BLaER1 (cell line): ENCODE data around the gene SLC7A9.

Source experiments
- H3K27ac ChIP-seq: shearing (Covaris generic); formaldehyde crosslinking; 2 replicates; pipeline ENCODE4 v1.8.1; 2022
- H3K27me3 ChIP-seq: shearing (Covaris generic); formaldehyde crosslinking; 2 replicates; pipeline ENCODE4 v1.8.1; 2022
- H3K36me3 ChIP-seq: shearing (Covaris generic); formaldehyde crosslinking; 2 replicates; pipeline ENCODE4 v1.8.1; 2022
- H3K4me1 ChIP-seq: shearing (Covaris generic); formaldehyde crosslinking; 2 replicates; pipeline ENCODE4 v1.8.1; 2022
- H3K4me2 ChIP-seq: shearing (Covaris generic); formaldehyde crosslinking; 2 replicates; pipeline ENCODE4 v1.8.1; 2022
- H3K4me3 ChIP-seq: shearing (Covaris generic); formaldehyde crosslinking; 2 replicates; pipeline ENCODE4 v1.8.1; 2022
- H3K9ac ChIP-seq: shearing (Covaris generic); formaldehyde crosslinking; 2 replicates; pipeline ENCODE4 v1.8.1; 2022
- H3K9me3 ChIP-seq: shearing (Covaris generic); formaldehyde crosslinking; 2 replicates; pipeline ENCODE4 v1.8.1; 2022
- H4K20me1 ChIP-seq: shearing (Covaris generic); formaldehyde crosslinking; 2 replicates; pipeline ENCODE4 v1.8.1; 2022
- Cebpa-rat ChIP-seq: shearing (Covaris generic); IDR thresholded peaks from 2 replicates; pipeline ENCODE4 v1.8.1; 2022

SLC7A9 gene

GRCh38 chr19:32881766-32882165, 12.2 kb upstream of the SLC7A9 start:
- H3K9ac ChIP-seq = no peak overlapping the region
- H4K20me1 ChIP-seq = no peaks in the 10 kb centered on the region
- H3K4me2 ChIP-seq = no peak overlapping the region
- H3K4me3 ChIP-seq = no peak overlapping the region
- H3K36me3 ChIP-seq = peaks cover 25% of the 10 kb centered on the region; the same call in 1 of the 2 replicates
- H3K27ac ChIP-seq = no peak overlapping the region
- H3K4me1 ChIP-seq = no peaks in the 10 kb centered on the region
- TF ChIP-seq Cebpa-rat = no peak
- no peaks in the 10 kb centered on the region for H3K9me3 ChIP-seq
- H3K27me3 ChIP-seq = no peaks in the 10 kb centered on the region

GRCh38 chr19:32880622-32881021, 11.1 kb upstream of the SLC7A9 start:
- H4K20me1 ChIP-seq = no peaks in the 10 kb centered on the region
- no peak overlapping the region for H3K27ac ChIP-seq
- peaks cover 25% of the 10 kb centered on the region; the same call in 1 of the 2 replicates for H3K36me3 ChIP-seq
- no peak overlapping the region for H3K4me2 ChIP-seq
- no peak overlapping the region for H3K4me3 ChIP-seq
- no peaks in the 10 kb centered on the region for H3K9me3 ChIP-seq
- no peak for TF ChIP-seq Cebpa-rat
- no peak overlapping the region for H3K9ac ChIP-seq
- no peaks in the 10 kb centered on the region for H3K4me1 ChIP-seq
- H3K27me3 ChIP-seq = no peaks in the 10 kb centered on the region

- no peak for TF ChIP-seq Cebpa-rat
- Histone ChIP-seq H3K27me3 (no peaks in the 10 kb centered on the region), H3K36me3 (peaks cover 25% of the 10 kb centered on the region; the same call in 1 of the 2 replicates), H3K4me1 (no peaks in the 10 kb centered on the region), H3K4me2 (no peak overlapping the region), H3K9me3 (no peaks in the 10 kb centered on the region), H3K9ac (no peak overlapping the region), H3K4me3 (no peak overlapping the region), H4K20me1 (no peaks in the 10 kb centered on the region), H3K27ac (no peak overlapping the region)
These were observed 10.2 kb upstream of the SLC7A9 start for GRCh38 chr19:32879741-32880140.

GRCh38 chr19:32878988-32879387, 9.4 kb upstream of the SLC7A9 start:
- H3K27ac ChIP-seq = no peak overlapping the region
- H3K9me3 ChIP-seq = no peaks in the 10 kb centered on the region
- no peaks in the 10 kb centered on the region for H4K20me1 ChIP-seq
- no peak overlapping the region for H3K4me2 ChIP-seq
- no peaks in the 10 kb centered on the region for H3K4me1 ChIP-seq
- peaks cover 25% of the 10 kb centered on the region; the same call in 1 of the 2 replicates for H3K36me3 ChIP-seq
- no peaks in the 10 kb centered on the region for H3K27me3 ChIP-seq
- no peak overlapping the region for H3K4me3 ChIP-seq
- no peak overlapping the region for H3K9ac ChIP-seq
- no peak for TF ChIP-seq Cebpa-rat

- H3K9ac ChIP-seq = no peak overlapping the region
- TF ChIP-seq Cebpa-rat = no peak
- no peaks in the 10 kb centered on the region for H3K9me3 ChIP-seq
- H3K4me2 ChIP-seq = no peak overlapping the region
- no peak overlapping the region for H3K27ac ChIP-seq
- no peak overlapping the region for H3K4me3 ChIP-seq
- no peaks in the 10 kb centered on the region for H3K27me3 ChIP-seq
- peaks cover 25% of the 10 kb centered on the region; the same call in 1 of the 2 replicates for H3K36me3 ChIP-seq
- no peaks in the 10 kb centered on the region for H3K4me1 ChIP-seq
- no peaks in the 10 kb centered on the region for H4K20me1 ChIP-seq
These were observed 8.6 kb upstream of the SLC7A9 start for GRCh38 chr19:32877977-32878745.

- Histone ChIP-seq H3K4me2 (no peak overlapping the region), H3K9me3 (no peaks in the 10 kb centered on the region), H3K4me3 (no peak overlapping the region)
These were observed 7.9 kb upstream of the SLC7A9 start for GRCh38 chr19:32877323-32877912.

GRCh38 chr19:32876919-32877285, 7.3 kb upstream of the SLC7A9 start:
- no peaks in the 10 kb centered on the region for H3K9me3 ChIP-seq
- no peaks in the 10 kb centered on the region for H3K27me3 ChIP-seq
- H4K20me1 ChIP-seq = no peaks in the 10 kb centered on the region
- no peak overlapping the region for H3K4me2 ChIP-seq
- H3K27ac ChIP-seq = no peak overlapping the region
- TF ChIP-seq Cebpa-rat = no peak
- no peaks in the 10 kb centered on the region for H3K4me1 ChIP-seq
- H3K36me3 ChIP-seq = peaks cover 25% of the 10 kb centered on the region; the same call in 1 of the 2 replicates
- no peak overlapping the region for H3K4me3 ChIP-seq
- H3K9ac ChIP-seq = no peak overlapping the region

More at GRCh38 chr19:32877323-32877912, 7.9 kb upstream of the SLC7A9 start:
- Histone ChIP-seq H3K27me3 (no peaks in the 10 kb centered on the region), H4K20me1 (no peaks in the 10 kb centered on the region), H3K36me3 (peaks cover 25% of the 10 kb centered on the region; the same call in 1 of the 2 replicates), H3K9ac (no peak overlapping the region), H3K4me1 (no peaks in the 10 kb centered on the region), H3K27ac (no peak overlapping the region)
- no peak for TF ChIP-seq Cebpa-rat

GRCh38 chr19:32876236-32876918, 6.8 kb upstream of the SLC7A9 start:
- H3K27ac ChIP-seq = no peak overlapping the region
- no peaks in the 10 kb centered on the region for H3K9me3 ChIP-seq
- TF ChIP-seq Cebpa-rat = no peak
- no peaks in the 10 kb centered on the region for H3K27me3 ChIP-seq
- no peak overlapping the region for H3K4me3 ChIP-seq
- no peak overlapping the region for H3K4me2 ChIP-seq
- H4K20me1 ChIP-seq = no peaks in the 10 kb centered on the region
- no peak overlapping the region for H3K9ac ChIP-seq
- no peaks in the 10 kb centered on the region for H3K4me1 ChIP-seq
- peaks cover 22% of the 10 kb centered on the region; the same call in 1 of the 2 replicates for H3K36me3 ChIP-seq

GRCh38 chr19:32875428-32875827, 5.9 kb upstream of the SLC7A9 start:
- no peak for TF ChIP-seq Cebpa-rat
- Histone ChIP-seq H3K9me3 (no peaks in the 10 kb centered on the region), H3K27me3 (no peaks in the 10 kb centered on the region), H4K20me1 (no peaks in the 10 kb centered on the region), H3K36me3 (peaks cover 22% of the 10 kb centered on the region; the same call in 1 of the 2 replicates), H3K27ac (no peak overlapping the region), H3K4me1 (no peaks in the 10 kb centered on the region), H3K9ac (no peak overlapping the region), H3K4me2 (no peak overlapping the region), H3K4me3 (no peak overlapping the region)

- peaks cover 16% of the 10 kb centered on the region; the same call in 1 of the 2 replicates for H3K36me3 ChIP-seq
- H3K4me3 ChIP-seq = no peak overlapping the region
- H3K4me2 ChIP-seq = no peak overlapping the region
- H3K4me1 ChIP-seq = no peaks in the 10 kb centered on the region
- H4K20me1 ChIP-seq = no peaks in the 10 kb centered on the region
- H3K27ac ChIP-seq = no peak overlapping the region
- no peaks in the 10 kb centered on the region for H3K27me3 ChIP-seq
- no peak overlapping the region for H3K9ac ChIP-seq
- H3K9me3 ChIP-seq = no peaks in the 10 kb centered on the region
- no peak for TF ChIP-seq Cebpa-rat
These were observed 5.0 kb upstream of the SLC7A9 start for GRCh38 chr19:32874605-32875004.
